Measurements from ENCODE around the gene TAOK3.

The TAOK3 gene

GRCh38 chr12:118326991-118327390, 45.7 kb downstream of the TAOK3 start:
- TF ChIP-seq CTCF (conservative IDR thresholded peaks at IDR 0.05; ENCODE audit: low read depth): no peak
- H3K27ac ChIP-seq: no peak overlapping the region
- CTCF ChIA-PET: no interaction called here
- no peak for DNase-seq (ENCODE audit: low spot score)
- POLR2A ChIA-PET (ENCODE audit: low non-redundant PET): no interaction called here

DNA sequence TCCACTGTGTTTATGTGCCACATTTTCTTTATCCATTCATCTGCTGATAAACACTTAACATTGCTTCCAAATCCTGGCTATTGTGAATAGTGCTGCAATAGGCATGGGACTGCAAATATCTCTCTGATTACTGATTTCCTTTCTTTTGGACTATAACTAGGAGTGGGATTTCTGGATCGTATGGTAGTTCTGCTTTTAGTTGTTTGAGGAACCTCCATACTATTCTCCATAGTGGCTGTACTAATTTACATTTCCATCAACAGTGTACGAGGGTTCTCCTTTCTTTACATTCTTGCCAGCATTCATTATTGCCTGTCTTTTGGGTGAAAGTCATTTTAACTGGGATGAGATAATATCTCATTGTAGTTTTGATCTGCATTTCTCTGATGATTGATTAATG, 47.6 kb downstream of the TAOK3 start:
- ChIA-PET POLR2A (ENCODE audit: low non-redundant PET) (no interaction called here), CTCF (no interaction called here)
- no peak for DNase-seq (ENCODE audit: low spot score)
- TF ChIP-seq CTCF (conservative IDR thresholded peaks at IDR 0.05; ENCODE audit: low read depth): no peak
- H3K27ac ChIP-seq: no peak overlapping the region

DNA sequence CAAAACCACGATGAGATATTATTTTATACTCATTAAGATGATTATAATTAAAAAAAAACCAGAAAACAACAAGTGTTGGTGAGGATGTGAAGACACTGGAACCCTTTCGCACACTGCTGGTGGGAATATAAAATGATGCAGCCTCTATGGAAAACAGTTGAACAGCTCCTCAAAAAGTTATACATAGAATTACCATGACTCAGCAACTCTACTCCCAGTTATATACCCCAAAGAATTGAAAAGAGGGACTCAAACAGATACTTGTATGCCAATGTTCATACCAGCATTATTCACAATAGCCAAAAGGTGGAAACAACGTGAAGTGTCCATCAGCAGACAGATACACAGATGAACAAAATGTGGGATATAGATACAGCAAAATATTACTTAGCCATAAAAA, 53.1 kb downstream of the TAOK3 start:
- TF ChIP-seq CTCF (conservative IDR thresholded peaks at IDR 0.05; ENCODE audit: low read depth): no peak
- no peak overlapping the region for H3K27ac ChIP-seq
- DNase-seq (ENCODE audit: low spot score): no peak
- ChIA-PET CTCF (no interaction called here), POLR2A (ENCODE audit: low non-redundant PET) (no interaction called here)

DNA sequence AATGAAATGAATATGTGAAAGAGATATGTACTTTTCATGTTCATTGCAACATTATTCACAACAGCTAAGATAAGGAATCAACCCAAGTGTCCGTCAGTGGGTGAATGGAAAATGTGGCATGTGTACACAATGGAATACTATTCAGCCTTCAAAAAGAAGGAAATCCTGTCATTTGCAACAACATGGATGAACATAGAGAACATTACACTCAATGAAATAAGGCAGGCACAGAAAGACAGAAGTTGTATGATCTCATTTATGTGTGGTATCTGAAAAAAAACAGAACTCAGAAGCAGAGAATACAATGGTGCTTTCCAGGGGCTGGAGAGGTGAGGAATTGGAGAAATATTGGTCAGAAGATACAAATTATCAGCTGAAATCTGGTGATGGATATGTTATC, 54.0 kb downstream of the TAOK3 start:
- ChIA-PET POLR2A (ENCODE audit: low non-redundant PET) (no interaction called here), CTCF (no interaction called here)
- H3K27ac ChIP-seq: no peak overlapping the region
- TF ChIP-seq CTCF (conservative IDR thresholded peaks at IDR 0.05; ENCODE audit: low read depth): no peak
- DNase-seq (ENCODE audit: low spot score): no peak

DNA sequence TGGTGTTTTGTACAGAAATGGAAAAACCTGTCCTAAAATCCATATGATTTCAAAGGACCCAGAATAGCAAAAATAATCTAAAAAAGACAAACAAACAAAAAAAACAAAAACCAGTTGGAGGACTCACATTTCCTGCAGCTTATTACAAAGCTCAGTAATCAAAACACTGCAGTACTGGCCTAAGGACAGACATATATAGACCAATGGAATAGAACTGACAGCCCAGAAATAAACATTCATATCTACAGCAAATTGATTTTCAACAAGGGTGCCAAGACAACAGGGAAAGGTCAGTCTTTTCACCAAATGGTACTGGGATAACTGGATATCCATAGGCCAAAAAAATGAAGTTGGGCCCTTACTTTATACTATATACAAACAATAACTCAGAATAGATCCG, 55.0 kb downstream of the TAOK3 start:
- CTCF ChIA-PET: interaction anchor here (0.7 kb wide), 1 partner anchor 29 kb away, joined by 4 read pairs; no protein-coding TSS in a partner anchor
- no peak overlapping the region for H3K27ac ChIP-seq
- POLR2A ChIA-PET (ENCODE audit: low non-redundant PET): no interaction called here
- no peak for DNase-seq (ENCODE audit: low spot score)
- TF ChIP-seq CTCF (conservative IDR thresholded peaks at IDR 0.05; ENCODE audit: low read depth): no peak

DNA sequence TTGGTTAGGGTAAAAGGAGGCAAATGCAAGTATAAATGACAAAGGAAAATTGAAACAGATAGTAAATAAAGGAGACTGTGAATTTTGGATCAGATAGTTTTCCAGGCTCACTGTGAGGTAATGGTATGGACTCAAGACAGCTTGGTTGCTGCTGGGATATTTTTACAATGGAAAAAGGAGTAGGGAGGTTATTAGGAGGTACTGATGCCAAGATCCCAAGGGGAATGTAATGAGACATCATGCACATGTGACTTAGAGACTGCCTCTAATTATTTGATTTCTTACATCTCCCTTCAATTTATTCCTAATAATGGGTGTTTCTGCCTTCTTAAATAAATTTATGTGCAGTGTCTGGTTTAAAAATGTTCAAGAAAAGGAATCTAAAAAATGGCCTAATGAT, 56.9 kb downstream of the TAOK3 start:
- H3K27ac ChIP-seq: no peak overlapping the region
- no peak for TF ChIP-seq CTCF (conservative IDR thresholded peaks at IDR 0.05; ENCODE audit: low read depth)
- ChIA-PET CTCF (no interaction called here), POLR2A (ENCODE audit: low non-redundant PET) (no interaction called here)
- no peak for DNase-seq (ENCODE audit: low spot score)

DNA sequence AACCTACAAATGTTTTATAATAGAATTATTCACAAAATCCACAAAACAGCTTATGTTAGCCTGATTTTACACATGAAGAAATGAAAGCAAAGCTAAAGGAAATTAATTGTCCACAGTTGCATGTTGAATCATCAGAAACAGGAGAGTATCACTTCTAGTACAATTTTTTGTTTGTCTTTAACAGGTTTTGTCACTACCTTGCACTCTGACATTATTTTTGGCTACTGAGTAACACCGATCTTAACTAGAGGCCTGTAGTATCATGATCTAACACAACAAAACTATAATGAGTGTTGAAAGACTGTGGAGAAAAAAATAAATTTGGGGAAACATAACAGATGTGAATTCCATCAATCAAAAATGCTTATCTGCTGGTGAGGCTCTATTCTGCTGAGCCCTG, 60.1 kb downstream of the TAOK3 start:
- H3K27ac ChIP-seq: no peak overlapping the region
- no peak for TF ChIP-seq CTCF (conservative IDR thresholded peaks at IDR 0.05; ENCODE audit: low read depth)
- ChIA-PET CTCF (interaction anchor here (0.6 kb wide), 1 partner anchor 10 kb away, joined by 4 read pairs; no protein-coding TSS in a partner anchor), POLR2A (ENCODE audit: low non-redundant PET) (no interaction called here)
- no peak for DNase-seq (ENCODE audit: low spot score)
